Hematopoietic multipotent progenitor cell (in vitro differentiated cells): Measurements from ENCODE around the gene GREB1. TPM values are rescaled to one million over a fixed set of nuclear protein-coding genes. Genes with fewer than 3 reads are reported as not detected.

Source experiments
- DNase-seq, 3 donors: peaks; one replicate each; pipeline ENCODE4 v3.0.0-alpha.2; 2011 to 2015; ENCODE audit warnings: low read depth in 2 of 3, low spot score in 2 of 3
- total RNA-seq: library from RNA; depleted of rRNA; stranded (reverse); fragments of >200 nt; gene quantifications from one replicate; pipeline ENCODE4 v1.2.3, GENCODE V29; 2012

The GREB1 gene
- total RNA-seq, 1 donor = 0.27 TPM

DNA sequence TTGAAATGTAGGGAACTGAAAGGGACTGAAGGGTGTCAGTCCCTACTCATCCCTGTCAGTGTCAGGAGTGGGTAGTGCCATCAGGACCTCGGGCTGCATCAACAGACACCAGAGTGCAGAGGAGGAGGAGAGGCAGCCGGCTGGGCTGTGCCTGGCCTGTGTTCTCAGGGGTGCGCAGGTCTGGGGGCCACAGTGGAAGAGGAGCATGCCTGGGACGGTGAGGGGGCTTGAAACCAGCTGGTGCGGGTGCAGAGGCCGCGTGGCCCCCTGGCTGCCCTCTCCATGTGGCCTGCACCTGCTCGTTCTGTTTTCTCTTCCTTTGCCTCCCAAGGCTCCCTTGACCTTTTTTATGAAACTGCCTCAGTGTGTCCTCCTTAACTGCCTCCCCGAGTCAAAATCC, 94.8 kb downstream of the GREB1 start:
- no peak for DNase-seq

GRCh38 chr2:11629215-11629614, 95.4 kb downstream of the GREB1 start:
- no peak for DNase-seq

DNA sequence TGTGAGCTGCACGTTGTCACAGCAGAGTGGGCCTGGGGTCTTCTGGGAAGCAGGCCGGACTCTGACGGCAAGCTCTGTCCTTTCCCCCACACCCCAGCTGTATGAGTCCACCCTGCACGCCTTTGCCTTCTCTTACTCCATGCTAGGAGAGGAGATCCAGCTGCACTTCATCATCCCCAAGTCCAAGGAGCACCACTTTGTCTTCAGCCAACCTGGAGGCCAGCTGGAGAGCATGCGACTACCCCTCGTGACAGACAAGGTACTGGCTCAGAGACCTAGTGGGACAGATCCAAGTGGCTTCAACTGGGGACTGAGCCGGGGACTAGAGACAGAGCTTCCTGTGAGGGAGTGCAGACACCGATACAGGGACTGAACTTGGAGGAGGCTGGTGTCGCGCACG, 96.0 kb downstream of the GREB1 start:
- DNase-seq = no peak

- DNase-seq = no peak
Observed at GRCh38 chr2:11630855-11631254, 97.0 kb downstream of the GREB1 start.

DNA sequence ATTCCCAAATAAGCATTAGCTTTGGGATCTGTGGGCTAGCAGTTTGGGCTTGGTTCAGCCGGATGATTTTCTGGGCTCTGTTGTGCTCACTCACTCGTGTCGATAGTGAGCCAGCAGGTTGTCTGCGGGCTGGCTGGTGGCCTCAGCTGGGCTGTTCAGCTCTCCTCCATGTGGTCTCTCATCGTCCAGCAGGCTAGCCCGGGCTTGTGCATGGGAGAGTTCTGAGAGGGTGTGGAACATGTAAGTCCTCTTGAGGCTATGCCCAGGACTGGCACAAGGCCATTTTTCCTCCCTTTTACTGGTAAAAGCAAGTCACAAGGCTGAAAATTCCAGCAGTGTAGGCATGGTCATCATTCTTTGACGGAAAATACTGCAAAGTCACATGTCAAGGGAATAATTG, 97.6 kb downstream of the GREB1 start:
- DNase-seq = no peak

DNA sequence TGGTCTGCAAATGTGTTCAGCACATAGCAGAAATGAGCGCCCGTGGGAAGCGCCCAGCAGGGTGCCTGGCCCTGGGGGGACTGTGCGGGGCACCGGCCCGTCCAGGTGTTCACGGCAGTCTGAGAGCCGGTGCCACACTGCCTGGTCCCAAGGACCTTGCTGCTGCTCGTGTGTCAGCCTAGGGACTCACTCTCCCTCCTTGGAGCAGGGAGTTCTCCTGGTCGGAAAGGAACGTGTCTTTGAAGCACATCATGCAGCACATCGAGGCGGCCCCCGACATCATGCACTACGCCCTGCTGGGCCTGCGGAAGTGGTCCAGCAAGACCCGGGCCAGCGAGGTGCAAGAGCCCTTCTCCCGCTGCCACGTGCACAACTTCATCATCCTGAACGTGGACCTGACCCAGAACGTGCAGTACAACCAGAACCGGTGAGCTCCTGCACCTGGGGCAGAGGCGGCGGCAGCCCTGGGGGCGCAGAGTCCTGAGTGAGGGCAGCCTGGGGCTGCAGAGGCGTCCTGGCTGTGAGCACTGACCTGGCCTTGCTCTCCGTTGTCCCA, 100.2 kb downstream of the GREB1 start:
- DNase-seq = no peak

DNA sequence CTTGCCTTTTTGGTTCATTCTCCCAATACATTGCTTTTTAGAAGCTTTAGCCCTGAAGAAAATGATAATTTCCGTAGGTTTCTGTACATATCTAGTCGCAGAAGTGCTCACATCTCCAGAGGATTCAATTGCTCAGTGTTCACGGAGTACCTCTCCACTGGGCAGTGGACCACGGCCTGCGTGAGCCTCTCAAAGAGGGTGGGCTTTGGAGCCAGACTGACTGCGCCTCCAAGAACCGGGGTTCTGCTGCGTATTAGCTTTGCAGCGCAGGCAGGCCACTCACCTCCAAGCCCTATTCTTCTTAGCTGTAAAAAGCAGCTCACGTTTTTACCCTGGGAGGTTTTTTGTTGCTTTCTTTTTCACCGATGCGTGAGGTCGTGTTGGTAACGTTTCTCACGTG, 100.7 kb downstream of the GREB1 start:
- no peak for DNase-seq

DNA sequence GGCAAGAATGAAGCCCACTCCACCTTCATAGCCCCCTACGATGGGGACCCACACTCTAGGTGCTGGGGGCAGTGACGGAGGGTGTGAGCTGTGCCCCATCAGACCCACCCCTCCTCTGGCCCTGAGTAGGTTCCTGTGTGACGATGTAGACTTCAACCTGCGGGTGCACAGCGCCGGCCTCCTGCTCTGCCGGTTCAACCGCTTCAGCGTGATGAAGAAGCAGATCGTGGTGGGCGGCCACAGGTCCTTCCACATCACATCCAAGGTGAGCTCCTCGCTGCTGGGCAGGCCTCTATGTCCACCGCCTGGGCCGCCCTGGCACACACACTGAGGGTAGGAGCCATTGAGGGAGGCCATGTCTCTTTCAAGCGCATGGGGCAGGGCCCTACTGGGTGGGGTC, 101.3 kb downstream of the GREB1 start:
- DNase-seq = no peak

DNA sequence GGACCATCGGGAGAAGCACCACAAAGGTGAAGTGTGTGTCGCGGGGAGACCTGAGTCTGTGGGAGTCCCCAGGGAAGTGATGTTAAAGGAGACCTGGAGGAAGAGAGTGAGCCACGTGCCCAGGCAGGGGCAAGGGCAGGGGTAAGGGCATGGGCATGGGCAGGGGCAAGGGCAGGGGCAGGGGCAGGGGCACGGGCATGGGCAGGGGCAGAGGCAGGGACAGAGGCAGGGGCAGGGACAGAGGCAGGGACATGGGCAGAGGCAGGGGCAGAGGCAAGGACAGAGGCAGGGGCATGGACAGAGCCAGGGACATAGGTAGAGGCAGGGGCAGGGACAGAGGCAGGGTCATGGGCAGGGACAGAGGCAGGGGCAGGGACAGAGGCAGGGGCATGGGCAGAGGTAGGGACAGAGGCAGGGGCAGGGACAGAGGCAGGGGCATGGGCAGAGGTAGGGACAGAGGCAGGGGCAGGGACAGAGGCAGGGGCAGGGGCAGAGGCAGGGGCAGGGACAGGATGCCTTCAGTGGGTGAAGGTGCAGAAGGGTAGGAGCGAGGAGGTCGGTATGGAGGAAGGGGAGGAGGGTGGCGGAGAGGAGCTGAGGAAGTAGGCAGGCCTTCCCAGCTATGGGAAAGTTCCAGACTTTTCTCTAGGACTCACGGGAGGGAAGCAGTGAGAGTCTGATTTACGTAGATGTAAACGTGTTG, 102.9 kb downstream of the GREB1 start:
- DNase-seq = no peak

GRCh38 chr2:11637546-11637945, 103.7 kb downstream of the GREB1 start:
- DNase-seq = no peak

GRCh38 chr2:11639503-11639902, 105.7 kb downstream of the GREB1 start:
- DNase-seq = no peak

GRCh38 chr2:11640132-11640531, 106.3 kb downstream of the GREB1 start:
- DNase-seq = no peak

DNA sequence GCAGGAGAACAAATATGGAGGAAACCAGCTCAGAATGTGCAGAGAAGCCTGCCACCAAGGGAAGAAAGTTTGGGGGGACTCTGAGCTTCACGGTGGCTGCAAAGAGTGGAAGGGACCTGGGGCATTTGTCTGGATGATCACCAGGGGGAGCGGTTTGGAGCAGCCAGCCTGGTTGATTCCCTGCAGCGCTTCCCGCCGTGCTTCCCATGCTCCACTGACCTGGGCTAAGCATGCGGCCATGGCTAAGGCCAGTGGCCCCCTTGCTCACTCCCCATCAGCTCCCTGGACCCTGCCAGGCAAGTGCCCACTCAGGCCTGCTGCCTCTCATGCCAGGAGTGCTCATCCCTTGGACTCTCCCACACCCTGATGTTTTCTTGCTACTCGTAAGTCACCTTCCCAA, 109.1 kb downstream of the GREB1 start:
- no peak for DNase-seq

GRCh38 chr2:11644293-11644692, 110.4 kb downstream of the GREB1 start:
- DNase-seq = no peak

DNA sequence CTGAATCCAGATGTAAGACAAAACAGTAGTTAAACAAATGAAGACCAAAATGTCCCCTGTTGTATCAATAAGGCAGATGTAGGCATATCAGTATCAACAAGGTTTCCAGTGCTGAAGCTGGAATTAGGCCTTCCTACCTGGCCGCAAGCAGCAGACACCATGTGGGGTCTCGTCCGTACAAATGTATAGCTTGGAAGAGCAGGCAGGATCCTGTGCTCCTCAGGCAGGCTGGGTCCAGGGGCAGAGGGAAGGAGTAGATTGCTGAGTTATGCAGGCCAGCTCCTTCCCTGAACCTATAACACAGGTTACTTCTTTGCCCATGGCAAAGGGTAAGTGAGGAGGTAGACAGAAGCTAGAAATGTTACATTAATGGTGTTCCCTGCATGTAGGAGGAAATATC, 112.7 kb downstream of the GREB1 start:
- DNase-seq = no peak

DNA sequence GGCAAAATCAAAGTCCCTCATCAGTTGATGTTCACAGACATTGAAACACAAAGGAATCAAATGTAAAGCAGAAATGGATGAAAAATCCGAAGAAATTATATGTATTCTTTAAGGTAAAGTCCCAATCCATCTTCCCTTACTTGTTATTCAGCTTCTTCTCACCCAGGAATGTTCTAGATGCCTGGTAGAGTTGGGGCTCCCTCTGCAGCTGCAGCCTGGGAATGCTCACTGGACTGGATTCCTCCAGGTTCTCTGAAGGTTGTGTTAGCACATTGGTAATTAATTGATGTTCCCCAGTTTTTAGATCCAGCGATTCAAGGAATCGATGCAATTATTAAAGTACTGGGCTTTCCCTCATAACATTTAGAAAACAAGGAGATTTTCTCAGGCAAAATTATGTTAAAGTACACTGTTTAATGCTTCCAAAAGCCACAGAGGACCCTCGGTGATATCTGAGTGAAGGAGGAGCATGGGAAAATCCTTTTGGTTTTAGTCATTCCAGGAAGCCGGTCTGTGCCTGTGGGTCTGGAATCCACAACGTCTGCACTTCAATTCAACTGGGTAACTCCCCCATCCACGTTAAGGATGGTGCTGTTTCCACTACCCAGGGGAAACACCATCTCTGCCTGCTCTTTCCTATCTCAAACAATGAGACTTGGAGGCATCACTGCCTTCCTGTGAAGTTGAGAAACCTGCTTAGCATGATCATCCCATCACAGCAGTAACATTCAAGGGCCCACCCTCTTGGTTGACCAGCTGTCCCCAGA, 114.2 kb downstream of the GREB1 start:
- DNase-seq = no peak

GRCh38 chr2:11649093-11649492, 115.2 kb downstream of the GREB1 start:
- no peak for DNase-seq

- DNase-seq = no peak
Observed at GRCh38 chr2:11651856-11652548, 118.2 kb downstream of the GREB1 start.

DNA sequence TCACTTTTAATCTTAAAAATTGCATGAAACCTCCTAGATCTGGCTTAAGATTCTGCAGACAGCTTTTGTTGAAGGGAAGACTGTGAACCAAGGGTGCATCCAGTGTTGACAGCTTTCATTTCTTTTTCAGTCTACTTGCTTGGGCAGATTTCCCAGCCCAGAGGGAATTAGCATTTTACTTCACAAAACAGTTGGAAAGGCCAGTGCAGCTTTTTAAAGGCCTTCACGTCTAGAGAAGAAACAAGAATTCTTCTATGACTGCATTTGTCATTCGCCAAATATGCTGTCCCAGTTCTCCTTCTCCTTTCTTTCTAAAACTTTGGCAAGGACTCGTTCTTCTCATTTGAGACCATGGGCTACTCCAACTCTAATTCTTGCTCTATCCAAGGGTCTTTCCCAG, 118.7 kb downstream of the GREB1 start:
- DNase-seq = no peak

- no peak for DNase-seq
Observed at GRCh38 chr2:11655495-11655894, 121.7 kb downstream of the GREB1 start.

- DNase-seq = no peak
Observed at GRCh38 chr2:11656252-11656651, 122.4 kb downstream of the GREB1 start.
